Measurements from ENCODE around the gene C12orf50. TPM values are rescaled to one million over a fixed set of nuclear protein-coding genes. Genes with fewer than 3 reads are reported as not detected.
"Not testable (repeated sequence)": the region's sequence is repeated elsewhere in the genome, so short reads cannot be mapped to it uniquely, and the experiment has no call there.

C12orf50 gene
- total RNA-seq, 2 donors from 2014 or later, result not detected

GRCh38 chr12:87995581-87996178 lies 33.5 kb downstream of the C12orf50 start:
- intact Hi-C loops (cut with DNase I), result no loop called here
- DNase-seq (peak; percentile 50), ATAC-seq (peak; percentile 82 to 88)

DNA sequence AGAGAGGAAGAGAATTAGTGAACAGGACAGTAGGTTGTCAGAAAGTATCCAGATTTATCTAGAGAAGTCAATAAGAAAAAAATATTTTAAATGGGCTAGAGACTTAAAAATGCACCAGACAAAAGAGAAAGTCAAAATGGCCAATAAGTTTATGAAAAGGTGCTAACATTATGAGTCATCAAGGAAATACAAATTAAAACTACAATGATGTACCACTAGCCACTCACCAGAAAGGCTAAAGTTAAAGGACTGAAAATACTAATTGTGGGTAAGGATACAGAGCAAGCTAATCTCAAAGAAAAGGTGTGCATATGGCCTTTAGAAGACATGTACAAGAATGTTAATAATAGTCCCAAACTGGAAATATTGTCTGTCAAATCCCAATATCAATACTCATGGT lies 37.7 kb downstream of the C12orf50 start:
- DNase-seq (no peak), ATAC-seq (no peak)
- intact Hi-C loops (cut with DNase I), result no loop called here

DNA sequence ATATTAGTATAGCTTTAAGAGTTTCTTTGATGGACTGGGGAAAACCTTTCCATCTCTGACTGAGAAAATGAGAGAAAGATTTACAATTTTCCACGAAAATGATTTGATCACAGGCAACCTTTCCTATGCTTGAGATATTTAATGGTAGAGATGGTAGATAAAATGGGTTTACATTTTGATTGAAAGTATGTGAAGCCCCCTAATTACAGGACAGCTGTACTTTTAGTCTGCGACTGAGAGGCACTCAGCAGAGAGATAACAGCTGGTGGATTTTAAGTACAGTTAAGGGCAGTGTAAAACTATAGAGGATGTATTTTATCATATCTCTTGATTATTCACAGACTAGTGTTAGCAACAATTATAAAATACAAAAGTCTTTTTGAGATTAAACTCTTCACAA lies 40.7 kb downstream of the C12orf50 start:
- DNase-seq, result no peak
- intact Hi-C loops (cut with DNase I), result no loop called here
- no peak for ATAC-seq

DNA sequence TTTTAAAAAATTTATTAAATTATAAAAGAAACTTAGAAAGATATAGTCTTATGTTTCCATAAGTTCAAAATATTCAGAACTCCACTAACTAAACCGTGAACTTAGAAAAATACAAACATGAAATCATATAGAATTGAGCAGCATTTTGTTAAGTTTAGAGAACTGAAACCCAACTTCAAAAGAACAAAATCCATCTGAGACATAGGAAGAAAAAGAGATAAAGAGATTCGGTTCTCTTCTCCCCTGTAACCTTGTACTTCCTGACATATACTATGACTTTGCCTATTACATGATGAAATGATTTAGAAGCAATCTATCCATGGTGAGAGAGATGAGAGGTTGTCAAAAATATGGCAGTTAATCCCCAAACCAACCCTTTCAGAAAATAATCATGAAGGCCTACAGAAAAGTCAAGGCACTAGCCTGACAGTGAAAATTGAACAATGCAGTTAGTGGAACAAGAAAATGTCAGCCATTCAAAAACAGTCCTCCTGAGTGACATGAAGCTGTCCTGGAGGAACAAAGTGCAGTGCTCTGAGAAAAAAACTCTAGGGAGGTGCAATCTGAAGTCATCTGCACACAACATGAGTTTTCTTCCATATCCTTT lies 44.0 kb downstream of the C12orf50 start:
- ATAC-seq (no peak), DNase-seq (no peak)
- intact Hi-C loops (cut with DNase I), result no loop called here

- peak in 1 of 2 donors; percentile 44 for ATAC-seq
- intact Hi-C loops (cut with DNase I), result no loop called here
- DNase-seq, result no peak
Observed at GRCh38 chr12:87982208-87982607, 47.0 kb downstream of the C12orf50 start.

DNA sequence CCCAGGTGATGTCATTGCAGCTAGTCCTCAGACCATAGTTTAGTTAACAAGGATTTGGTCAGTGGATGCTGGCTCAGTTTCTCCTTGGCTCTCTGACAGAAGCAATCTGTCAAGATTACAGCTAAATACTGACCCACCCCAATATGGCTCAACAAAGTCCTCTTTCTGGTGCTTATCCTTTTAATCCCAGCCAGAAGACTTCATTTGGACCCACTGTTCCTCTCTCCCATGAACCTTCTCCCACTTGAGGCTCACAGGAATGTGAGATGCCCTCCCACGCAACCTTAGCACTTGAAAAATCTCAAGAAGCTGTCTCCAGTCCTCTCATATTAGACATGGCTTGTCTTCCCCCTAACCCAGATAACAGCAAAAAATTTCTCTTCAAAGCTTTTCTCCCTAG lies 47.7 kb downstream of the C12orf50 start:
- intact Hi-C loops (cut with DNase I), result no loop called here
- peak in 1 of 2 donors; percentile 74 for ATAC-seq
- DNase-seq, result no peak

DNA sequence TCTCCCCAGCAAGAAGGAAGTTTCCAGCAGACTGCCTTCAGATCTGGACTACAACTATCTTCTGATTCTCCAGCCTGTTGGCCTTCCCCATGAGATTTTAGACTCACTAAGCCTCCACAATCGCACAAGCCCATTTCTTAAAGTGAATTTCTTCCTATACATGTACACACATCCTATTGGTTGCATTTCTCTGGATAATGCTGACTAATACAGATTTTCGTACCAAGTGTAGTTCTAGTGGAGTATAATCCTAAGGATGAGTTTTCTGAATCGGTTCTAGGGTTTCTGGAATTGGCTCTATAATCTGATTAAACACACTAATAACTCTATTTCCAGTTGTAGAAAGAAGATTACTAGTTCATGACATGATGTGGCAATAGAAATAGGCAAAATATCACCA lies 53.3 kb downstream of the C12orf50 start:
- ATAC-seq (no peak), DNase-seq (no peak)
- intact Hi-C loops (cut with DNase I), result no loop called here

DNA sequence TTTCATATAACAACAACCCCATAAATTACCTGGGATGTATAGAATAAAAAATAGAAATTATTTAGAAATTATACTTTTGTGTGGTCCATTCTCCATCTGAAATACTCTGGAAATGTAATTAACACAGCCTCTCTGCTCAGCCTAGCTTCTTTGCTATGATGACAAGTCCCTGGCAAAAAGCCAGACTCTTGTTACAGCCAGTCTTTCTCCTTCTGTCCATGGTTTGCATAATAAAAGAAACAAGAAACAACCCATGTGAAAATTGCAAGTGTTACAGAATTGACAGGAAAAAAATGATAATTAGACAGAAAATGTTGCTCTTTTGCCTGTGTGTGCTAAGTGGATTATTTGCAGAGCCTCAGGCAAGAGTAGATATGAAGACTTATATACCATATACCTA lies 61.3 kb downstream of the C12orf50 start:
- DNase-seq, result no peak
- ATAC-seq, result no peak
- intact Hi-C loops (cut with DNase I), result no loop called here

DNA sequence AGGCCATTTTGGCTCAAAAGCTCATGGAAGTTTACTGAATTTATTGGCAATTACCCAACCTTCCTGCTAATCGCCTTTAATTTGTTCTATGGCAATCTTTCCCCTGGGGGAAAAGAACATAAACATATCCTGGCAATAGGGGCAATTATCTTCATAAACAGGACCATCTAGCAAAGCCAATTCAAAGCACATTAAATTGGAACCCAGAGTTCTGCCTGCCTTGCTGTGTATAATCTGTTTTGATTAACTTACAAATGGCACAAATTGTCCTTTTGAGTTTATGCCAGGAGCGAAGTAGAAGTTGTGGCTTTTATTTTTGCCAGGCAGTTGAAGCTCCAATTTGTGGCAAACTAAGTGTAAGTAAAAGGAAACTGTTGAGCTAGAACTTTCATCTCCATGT lies 68.6 kb downstream of the C12orf50 start:
- intact Hi-C loops (cut with DNase I), result no loop called here
- ATAC-seq (no peak), DNase-seq (no peak)

DNA sequence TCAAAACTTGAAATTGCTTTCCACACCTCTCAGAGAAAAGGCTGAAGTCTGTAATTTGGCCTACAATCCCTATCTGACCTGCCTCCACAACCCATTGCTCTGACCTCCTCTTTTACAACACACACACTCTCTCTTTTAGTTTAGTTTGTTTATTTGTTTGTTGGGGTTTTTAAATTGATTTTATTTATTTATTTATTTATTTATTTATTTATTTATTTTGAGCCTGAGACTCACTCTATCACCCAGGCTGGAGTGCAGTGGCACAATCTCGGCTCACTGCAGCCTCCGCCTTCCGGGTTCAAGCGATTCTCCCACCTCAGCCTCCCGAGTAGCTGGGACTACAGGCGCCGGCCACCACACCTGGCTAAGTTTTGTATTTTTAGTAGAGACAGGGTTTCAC lies 75.2 kb downstream of the C12orf50 start:
- DNase-seq; intact Hi-C loops (cut with DNase I); ATAC-seq: not testable (repeated sequence)

- ATAC-seq, result no peak
- intact Hi-C loops (cut with DNase I), result no loop called here
- no peak for DNase-seq
Observed at GRCh38 chr12:87953256-87953860, 75.8 kb downstream of the C12orf50 start.

DNA sequence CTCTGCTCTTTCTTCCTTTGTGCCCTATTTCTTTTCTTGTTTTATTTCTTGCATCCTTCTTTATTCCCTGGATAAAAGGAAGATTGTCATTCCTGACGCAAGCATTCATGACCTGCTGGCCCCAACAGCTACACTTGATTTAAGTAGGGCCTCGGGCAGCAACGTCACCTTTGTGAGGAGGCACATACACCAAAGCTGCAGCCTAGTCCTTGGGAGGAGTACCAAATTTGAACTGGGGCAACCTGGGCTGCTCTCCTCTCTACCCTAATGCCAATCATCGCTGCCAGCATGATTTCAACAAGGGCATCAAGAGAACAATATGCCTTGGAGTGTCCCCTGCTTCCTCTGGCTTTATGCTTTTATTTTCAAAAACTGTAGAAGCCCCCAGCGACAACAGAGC lies 76.4 kb downstream of the C12orf50 start:
- intact Hi-C loops (cut with DNase I), result no loop called here
- no peak for ATAC-seq
- no peak for DNase-seq

DNA sequence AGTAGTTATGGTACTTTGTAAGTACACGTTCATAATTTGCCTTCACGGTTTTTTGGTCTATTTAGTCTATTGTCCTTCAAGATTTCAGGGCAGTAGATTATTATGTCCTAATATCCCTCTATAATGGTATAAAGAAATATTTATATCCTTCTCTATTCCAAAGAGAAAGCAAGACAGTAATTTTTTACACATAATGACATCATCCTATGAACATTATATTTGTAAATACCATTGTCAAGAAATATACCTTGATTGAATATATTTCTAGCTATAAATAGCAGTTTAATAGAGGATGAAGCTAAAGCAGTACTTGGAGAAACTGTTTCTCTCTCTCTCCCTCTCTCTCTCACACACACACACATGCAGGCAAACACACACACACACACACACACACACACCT lies 77.0 kb downstream of the C12orf50 start:
- no peak for ATAC-seq
- intact Hi-C loops (cut with DNase I), result no loop called here
- no peak for DNase-seq

GRCh38 chr12:87943762-87944161 lies 85.4 kb downstream of the C12orf50 start:
- ATAC-seq (no peak), DNase-seq (no peak)
- intact Hi-C loops (cut with DNase I), result no loop called here

DNA sequence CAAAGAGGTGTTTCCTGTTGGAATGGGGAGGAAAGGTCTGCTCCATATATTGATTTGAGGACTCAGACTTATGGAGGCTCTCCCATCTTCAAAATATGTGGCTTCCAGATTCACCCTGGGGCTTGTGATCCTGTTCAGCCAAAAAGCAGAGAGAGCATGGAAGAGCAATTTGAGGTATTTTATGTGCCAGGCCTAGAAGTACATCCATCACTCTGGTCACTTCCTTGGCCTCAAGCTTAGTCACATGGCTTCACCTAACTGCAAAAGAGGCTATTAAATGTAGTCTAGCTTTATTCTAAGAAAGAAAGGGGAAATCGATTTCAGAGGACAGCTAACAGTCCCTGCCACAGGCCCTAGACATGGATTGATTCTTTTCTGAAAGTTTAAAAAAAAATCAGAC lies 86.2 kb downstream of the C12orf50 start:
- no peak for ATAC-seq
- no peak for DNase-seq
- intact Hi-C loops (cut with DNase I), result no loop called here

- no peak for ATAC-seq
- DNase-seq, result no peak
- intact Hi-C loops (cut with DNase I), result no loop called here
Observed at GRCh38 chr12:87939182-87939581, 90.0 kb downstream of the C12orf50 start.

DNA sequence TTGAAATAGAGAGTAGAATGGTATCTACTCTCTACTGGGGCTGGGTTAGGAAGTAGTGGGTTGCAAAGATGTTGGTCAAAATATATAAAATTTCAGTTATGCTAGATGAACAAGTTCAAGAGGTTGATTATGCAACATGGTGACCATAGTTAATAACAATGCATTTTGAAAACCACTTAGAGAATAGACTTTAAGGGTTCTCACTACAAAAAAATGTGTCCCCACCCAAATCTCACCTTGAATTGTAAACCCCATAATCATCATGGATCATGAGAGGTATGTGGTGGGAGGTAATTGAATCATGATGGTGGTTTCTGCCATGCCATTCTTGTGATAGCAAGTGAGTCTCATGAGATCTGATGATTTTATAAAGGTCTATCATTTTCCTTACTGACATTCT lies 94.0 kb downstream of the C12orf50 start:
- no peak for ATAC-seq
- intact Hi-C loops (cut with DNase I), result no loop called here

DNA sequence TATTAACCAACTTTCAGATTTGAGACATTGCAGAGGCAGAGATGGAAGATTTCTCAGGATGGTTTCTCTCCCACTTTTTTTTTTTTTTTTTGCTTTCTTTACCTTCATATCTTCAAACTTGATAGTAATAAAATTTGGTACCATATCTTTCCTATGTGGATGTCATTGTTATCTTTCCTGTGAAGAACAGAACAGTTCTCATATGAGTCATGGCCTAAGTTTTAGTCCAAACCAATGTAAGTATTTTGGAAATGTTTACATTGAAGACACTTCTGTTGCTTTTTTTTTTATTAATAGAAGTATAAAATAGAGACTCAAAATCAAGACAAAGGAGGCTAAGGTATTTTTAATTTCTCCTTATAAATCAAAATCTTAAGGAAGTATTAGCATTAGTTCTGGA lies 95.2 kb downstream of the C12orf50 start:
- ATAC-seq, result no peak
- DNase-seq, result no peak

More for the DNA sequence above, 94.0 kb downstream of the C12orf50 start:
- no peak for DNase-seq

GRCh38 chr12:87931812-87932211 lies 97.4 kb downstream of the C12orf50 start:
- ATAC-seq, result no peak
- intact Hi-C loops (cut with DNase I), result no loop called here
- DNase-seq, result no peak

More for the DNA sequence above, 95.2 kb downstream of the C12orf50 start:
- intact Hi-C loops (cut with DNase I), result no loop called here

DNA sequence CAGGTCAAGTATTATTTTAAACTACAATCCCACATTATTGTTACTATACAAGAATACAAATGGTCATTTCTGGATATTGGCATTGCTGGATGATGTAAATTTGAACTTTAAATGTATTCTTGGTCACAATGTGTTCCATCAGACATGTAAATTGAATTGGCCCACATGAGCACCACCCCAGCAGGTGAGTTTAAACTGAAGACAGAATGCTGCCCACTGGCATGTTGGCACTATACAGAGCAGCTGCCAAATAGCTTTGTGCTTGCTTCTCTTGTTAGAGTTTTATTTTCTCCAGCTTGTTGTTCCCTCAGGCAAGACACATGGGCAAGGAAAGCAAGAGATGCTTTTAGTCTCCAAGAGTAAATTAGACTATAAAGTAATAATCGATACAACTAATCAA lies 98.6 kb downstream of the C12orf50 start:
- intact Hi-C loops (cut with DNase I), result no loop called here
- DNase-seq, result no peak
- ATAC-seq, result no peak

All from left cardiac atrium (tissue), 4 donors.